Measurements from ENCODE around the gene RBM6.

Gene RBM6

GRCh38 chr3:50089609-50089945, 149.6 kb downstream of the RBM6 start:
- DNase-seq (ENCODE audit: low spot score), result no peak

DNA sequence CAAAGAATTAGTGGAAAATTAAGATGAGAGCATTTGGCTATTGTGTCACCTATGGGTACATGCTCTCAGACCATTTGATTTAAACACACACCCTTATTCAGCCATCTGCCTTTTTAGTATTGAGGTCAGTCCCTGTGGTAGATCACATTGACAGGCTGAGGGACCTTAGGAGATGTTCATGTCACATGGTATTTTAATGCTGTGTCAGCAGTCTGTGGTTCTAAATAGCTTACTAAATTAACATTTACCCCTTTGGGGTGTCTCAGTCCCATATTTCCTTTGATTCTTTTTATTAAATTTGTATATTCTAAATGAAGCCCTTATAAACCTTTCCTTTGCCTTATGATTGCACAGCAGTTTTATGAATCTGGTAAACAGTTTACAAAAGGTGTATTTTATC, 151.0 kb downstream of the RBM6 start:
- DNase-seq (ENCODE audit: low spot score), result no peak

GRCh38 chr3:50095352-50095998, 155.5 kb downstream of the RBM6 start:
- DNase-seq (ENCODE audit: low spot score), result no peak

- no peak for DNase-seq (ENCODE audit: low spot score)
These were observed 160.4 kb downstream of the RBM6 start for GRCh38 chr3:50100386-50100785.

DNA sequence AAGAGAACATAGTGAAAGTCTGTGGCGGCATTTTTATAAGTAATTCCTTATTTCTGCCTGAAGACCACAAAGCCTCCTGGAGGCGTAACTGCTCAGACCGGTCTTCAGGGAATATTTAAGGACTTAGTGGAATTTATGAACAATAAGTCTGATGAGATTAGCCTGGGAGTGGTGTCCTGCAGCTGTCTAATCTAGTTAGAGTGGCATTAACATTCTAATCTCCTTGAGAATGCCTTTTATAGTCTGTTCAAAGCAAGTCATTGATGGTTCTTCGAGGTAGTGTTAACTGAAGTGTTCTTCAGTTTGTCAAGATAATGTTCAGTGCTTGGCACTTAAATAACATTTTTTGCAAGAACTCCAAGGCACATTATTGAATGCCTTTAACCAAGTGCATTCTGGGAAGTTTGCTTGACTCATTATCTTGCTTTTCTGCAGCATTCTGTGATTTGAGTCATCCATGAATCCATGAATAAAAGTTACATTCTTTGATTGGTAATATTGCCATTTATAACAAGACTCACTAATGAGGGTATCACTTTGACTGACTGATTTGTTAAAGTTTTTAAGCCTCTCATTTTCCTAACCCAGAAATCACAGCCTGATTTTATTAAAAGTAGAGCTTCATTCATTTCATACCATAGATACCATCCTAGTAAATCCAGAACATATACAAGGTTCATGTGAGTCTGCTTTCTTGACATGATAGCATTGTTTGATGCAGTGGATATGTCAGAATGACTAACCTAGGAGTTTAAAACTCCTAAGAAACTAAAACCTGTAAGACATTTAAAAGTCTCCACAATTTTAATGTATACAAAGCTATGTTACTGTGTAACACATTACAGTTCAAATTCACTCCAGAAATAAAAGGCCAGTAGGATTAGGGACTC, 161.3 kb downstream of the RBM6 start:
- no peak for DNase-seq (ENCODE audit: low spot score)

DNA sequence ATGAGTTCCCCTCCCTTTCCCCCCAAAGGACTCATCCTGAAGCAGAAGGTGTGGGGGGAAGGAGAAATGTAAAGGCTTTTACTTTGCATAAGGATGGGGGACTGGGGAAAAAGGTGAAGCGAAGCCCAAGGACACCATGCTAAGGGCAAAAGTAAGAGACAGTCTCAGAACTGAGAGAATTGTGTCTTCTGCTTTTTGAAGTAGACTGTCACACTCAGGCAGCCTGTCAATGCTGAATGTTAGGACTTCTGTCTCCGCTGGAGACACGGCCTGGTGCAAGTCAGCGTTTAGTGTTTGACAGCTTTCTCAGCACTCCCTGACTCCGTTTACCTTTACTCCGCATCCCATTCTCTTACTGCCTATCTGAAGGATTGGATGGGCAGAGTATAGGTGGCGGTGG, 162.6 kb downstream of the RBM6 start:
- no peak for DNase-seq (ENCODE audit: low spot score)

- no peak for DNase-seq (ENCODE audit: low spot score)
These were observed 171.8 kb downstream of the RBM6 start for GRCh38 chr3:50111757-50112156.

DNA sequence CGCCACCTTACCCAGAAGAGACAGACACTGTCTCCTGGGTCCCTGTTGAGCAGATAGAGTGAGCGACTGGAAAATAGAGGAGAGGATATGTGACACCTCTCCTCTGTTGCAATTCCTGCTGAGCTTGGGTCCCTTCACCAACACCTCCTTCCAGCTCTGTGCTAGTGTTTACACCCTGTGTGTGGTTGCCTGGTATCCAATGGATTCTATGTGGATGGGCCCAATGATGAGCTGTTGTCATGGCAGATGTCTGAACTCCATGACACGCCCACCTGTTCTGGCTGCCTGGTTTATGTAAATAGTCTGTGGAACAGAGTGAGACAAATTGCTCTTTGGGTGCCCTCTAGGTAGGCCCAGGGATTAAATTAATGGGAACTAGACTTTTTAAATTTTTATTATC, 172.5 kb downstream of the RBM6 start:
- DNase-seq (ENCODE audit: low spot score), result no peak

- DNase-seq (ENCODE audit: low spot score), result no peak
These were observed 177.2 kb downstream of the RBM6 start for GRCh38 chr3:50117120-50117519.

DNA sequence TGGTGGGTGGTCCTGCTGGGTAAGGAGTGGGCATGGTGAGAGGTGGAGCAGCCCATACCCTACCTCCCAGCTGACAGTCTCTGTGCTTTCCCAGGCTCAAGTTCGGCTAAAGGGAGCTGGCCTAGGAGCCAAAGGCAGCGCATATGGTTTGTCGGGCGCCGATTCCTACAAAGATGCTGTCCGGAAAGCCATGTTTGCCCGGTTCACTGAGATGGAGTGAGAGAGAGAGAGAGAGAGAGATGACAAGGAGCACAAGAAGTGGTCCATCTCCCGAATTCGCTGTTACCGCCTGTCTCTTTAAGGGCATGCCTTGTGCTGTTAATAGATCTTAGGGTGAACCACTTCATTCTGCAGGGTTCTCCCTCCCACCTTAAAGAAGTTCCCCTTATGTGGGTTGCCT, 178.3 kb downstream of the RBM6 start:
- no peak for DNase-seq (ENCODE audit: low spot score)

- no peak for DNase-seq (ENCODE audit: low spot score)
These were observed 179.8 kb downstream of the RBM6 start for GRCh38 chr3:50119786-50120185.

DNA sequence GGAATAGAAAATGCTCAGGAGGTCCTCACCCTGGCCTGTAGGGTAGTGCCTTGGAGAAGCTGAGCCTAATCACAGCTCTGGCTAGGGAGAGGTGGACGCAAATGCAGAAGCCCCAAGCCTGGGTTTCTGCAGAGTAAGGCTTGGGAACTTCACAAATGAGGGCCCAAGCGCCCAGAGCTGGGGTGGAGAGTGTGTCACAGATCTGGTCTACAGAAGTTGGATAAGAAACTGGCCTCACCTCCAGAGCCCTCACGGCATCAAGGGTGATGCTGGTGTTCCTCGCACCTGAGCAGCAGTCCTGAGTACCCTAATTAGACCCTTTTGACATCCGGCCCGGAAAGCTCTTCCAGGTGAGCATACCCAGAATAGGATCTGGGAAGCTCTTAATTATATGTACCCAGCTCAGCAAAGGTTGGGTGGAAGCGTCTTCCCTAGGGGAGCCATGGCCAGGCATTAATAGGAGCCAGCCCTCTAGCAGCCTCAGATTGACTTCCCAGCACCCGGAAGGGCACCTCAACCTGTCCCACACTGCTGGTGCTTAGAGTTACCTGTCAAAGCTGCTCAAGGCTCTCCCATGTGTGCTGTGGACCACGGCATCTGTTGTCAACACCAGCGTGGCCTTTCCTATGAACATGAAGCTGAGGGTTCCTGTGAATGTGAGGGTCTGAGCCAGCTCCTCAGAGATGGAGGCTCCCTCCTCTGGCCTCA, 180.6 kb downstream of the RBM6 start:
- DNase-seq (ENCODE audit: low spot score), result no peak

DNA sequence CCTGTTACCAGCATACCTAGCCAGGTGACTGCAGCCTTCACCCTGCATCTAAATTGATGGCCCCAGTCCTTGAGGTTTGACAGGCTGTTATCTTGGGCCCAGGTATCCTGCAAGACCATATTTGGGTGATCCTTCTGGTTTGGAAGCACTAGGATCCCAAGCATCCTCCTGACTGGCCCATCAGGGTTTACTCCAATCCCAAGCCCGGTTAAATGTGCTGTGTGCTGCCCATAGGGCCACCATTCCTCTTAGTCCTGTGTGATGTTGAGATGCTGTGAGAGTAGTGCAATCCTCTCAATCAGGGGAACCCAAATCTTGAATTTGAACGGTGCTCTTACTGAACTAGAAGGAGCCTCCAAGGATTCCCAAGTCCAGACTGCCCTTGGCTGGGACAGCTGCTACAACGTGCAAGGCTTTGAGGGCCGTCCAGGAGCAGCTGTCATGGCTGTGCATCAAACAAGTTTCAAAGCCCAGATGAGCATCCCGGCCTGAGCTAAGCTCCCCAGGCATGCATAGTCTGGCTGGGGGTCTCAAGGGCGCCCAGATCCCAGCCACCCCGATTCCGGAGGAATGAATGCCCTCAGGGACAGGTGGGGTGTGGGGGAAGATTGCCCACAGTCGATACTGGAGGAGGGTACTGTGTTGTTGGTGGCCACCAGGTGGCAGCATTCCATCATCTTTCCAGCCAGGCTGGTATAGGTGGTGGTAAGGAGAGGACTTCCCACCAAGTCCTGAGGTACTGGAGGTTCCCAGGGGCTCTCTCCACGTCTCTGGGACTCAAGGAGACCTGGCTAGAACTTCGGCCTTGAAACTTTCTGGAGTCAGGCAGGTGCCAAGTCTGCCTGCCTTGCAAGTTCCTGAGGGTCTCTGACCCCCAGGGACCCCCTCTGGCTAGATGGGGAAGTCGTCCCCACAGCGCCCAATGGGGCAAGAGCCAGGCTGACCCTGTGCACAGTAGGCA, 181.4 kb downstream of the RBM6 start:
- peak; percentile 85 for DNase-seq (ENCODE audit: low spot score)

DNA sequence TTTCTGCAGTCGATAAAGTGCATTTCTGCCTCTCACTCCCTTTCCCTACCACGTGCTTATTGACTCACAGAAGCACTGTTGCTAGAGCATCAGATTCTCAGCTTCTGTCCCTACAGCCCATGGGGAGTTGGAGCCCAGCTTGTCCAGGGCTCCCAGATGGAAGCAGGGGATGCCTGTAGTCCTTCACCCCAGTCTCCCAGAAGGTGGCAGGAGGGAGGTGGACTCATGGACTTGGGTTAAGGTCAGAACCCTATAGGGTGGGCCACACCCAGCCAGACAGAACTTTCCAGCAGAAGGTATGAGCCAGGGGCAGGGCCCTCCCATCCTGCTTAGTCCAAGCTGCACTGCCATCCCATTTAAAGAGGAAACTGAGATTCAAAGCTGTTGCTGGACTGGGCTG, 182.1 kb downstream of the RBM6 start:
- DNase-seq (ENCODE audit: low spot score), result no peak

- no peak for DNase-seq (ENCODE audit: low spot score)
These were observed 182.9 kb downstream of the RBM6 start for GRCh38 chr3:50122661-50123391.

- no peak for DNase-seq (ENCODE audit: low spot score)
These were observed 183.6 kb downstream of the RBM6 start for GRCh38 chr3:50123394-50124051.

DNA sequence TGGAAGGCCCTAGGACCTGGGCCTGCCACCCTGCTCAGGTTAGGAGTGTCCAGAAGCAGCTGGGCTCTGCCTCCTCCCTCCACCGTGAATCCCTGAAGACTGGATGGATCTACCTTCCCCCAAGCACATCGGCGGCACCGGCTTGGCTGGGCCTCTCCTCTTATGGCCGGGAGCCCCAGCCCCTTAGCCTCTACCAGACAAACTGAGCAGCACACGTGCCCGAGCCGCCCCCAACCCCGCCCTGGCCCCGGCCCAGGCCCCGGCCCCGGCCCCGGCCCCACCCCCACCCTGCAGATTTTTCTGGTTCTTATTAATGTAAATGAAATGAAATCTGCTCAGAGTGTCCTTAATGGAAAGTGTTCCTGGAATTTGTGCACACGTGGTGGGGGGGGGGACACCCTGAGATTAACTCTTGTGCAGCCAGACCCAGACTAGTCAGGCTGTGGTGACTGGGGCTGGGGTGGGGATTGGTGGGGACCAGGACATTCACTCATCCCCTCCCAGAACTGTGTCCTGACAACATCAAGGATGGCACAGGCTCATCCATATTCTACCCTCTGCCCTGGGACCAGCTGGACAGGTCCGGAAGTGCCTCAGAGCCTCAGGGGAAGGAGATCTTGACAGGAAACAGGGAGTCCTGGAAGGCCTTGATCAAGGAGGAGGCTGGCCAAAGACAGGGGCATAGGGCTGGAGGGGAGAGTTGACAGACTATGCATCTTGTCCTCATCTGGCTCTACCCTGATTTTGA, 184.3 kb downstream of the RBM6 start:
- DNase-seq (ENCODE audit: low spot score), result no peak

GRCh38 chr3:50124800-50125178, 184.8 kb downstream of the RBM6 start:
- no peak for DNase-seq (ENCODE audit: low spot score)

DNA sequence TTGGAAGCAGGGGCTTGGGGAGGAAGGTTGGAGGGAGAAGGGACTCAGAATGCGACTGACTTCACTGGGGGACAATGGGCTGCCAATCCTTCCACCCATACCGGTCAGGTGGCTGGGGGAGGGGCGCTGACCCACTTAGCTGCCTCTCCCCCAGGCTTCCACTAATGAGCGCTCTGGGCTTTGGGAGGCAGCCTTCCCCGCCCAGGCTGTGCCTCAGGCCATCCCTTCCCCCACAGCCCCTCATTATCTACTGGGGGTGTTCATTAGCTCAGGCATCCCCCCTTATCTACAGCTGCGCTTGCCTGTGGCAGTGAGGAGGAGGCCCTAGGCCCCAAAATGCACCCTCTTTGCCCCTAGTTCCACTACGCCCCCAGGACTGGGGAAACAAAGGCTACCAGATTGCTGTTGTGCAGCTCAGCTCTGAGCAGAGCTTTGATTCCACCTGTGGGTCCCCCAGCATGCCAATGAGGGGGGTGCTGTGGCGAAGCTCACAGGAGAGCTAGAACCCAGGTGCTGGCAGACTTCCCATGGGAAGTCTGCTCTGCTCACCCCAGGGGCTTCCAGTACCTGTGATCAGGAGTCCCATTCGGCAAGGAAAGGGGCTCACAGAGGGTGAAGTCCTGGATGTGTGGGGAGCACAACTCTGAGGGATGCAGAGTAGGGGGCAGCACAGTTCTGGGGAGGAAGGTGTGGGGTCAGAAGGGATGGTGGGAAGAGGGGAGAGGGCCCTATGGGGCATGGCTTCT, 185.8 kb downstream of the RBM6 start:
- DNase-seq (ENCODE audit: low spot score), result no peak
